WTC11 (cell line): ENCODE results near the gene FPR3. TPM values are rescaled to one million over a fixed set of nuclear protein-coding genes. Genes with fewer than 3 reads are reported as not detected.

Source experiments
- ATAC-seq: fragments of 200-7000 bp; cut with Tn5 transposase; 2 replicates; pipeline ENCODE4 v1.10.0; 2021; ENCODE audit warnings: mild to moderate bottlenecking, moderate library complexity
- Bru-seq: library from RNA; stranded (reverse); fragments of 400-500 nt; gene quantifications from one replicate; lab custom pipeline; 2021; lab: Mats Ljungman, UMichigan
- CTCF ChIA-PET: fragments of 300-600 bp; sonication (Branson Sonifier 250); formaldehyde crosslinking; loops from one replicate; lab custom pipeline; 2021; ENCODE audit warnings: antibody characterized with exemption; lab: Charles Lee
- POLR2A ChIA-PET: fragments of 350-600 bp; sonication (Branson Sonifier 250); formaldehyde crosslinking; loops from one replicate; lab custom pipeline; 2021; ENCODE audit warnings: antibody characterized with exemption; lab: Charles Lee
- DNase-seq: peaks from one replicate; pipeline ENCODE4 v3.0.0; 2021; ENCODE audit warnings: low spot score
- H3K27ac Mint-ChIP-seq: 2 replicates; pipeline ENCODE4 v1.8.0; 2021; ENCODE audit warnings: mixed read lengths
- H3K27me3 Mint-ChIP-seq: 2 replicates; pipeline ENCODE4 v1.8.0; 2021; ENCODE audit warnings: low read depth, mild to moderate bottlenecking, moderate library complexity, mixed read lengths
- H3K36me3 Mint-ChIP-seq: 2 replicates; pipeline ENCODE4 v1.8.0; 2021; ENCODE audit warnings: mixed read lengths
- H3K4me1 Mint-ChIP-seq: 2 replicates; pipeline ENCODE4 v1.8.0; 2022; ENCODE audit warnings: mixed read lengths
- H3K4me3 Mint-ChIP-seq: 2 replicates; pipeline ENCODE4 v1.8.0; 2021; ENCODE audit warnings: mild to moderate bottlenecking, moderate library complexity, mixed read lengths
- H3K9me3 Mint-ChIP-seq: 2 replicates; pipeline ENCODE4 v1.8.0; 2021; ENCODE audit warnings: mixed read lengths
- AR ChIP-seq: fragments of 250-450 bp; sonication (Bioruptor Pico); IDR thresholded peaks from 2 replicates; pipeline ENCODE4 v1.9.0; 2021; ENCODE audit warnings: mild to moderate bottlenecking
- ATF1 ChIP-seq: sonication (generic); formaldehyde crosslinking; IDR thresholded peaks from 2 replicates; pipeline ENCODE4 v1.8.1; 2023; ENCODE audit warnings: mild to moderate bottlenecking, moderate library complexity, missing genetic modification reagents
- CBFB ChIP-seq: sonication (generic); formaldehyde crosslinking; IDR thresholded peaks from 2 replicates; pipeline ENCODE4 v1.8.1; 2022; ENCODE audit warnings: mild to moderate bottlenecking, low read depth, missing genetic modification reagents
- CDX4 ChIP-seq: fragments of 250-450 bp; sonication (Bioruptor Pico); IDR thresholded peaks from 2 replicates; pipeline ENCODE4 v1.9.0; 2021; ENCODE audit warnings: moderate library complexity, mild to moderate bottlenecking, inconsistent platforms, borderline replicate concordance
- CREM ChIP-seq: sonication (generic); formaldehyde crosslinking; IDR thresholded peaks from 2 replicates; pipeline ENCODE4 v1.8.1; 2022; ENCODE audit warnings: mild to moderate bottlenecking, missing genetic modification reagents, moderate library complexity
- E2F5 ChIP-seq: sonication (generic); formaldehyde crosslinking; IDR thresholded peaks from 2 replicates; pipeline ENCODE4 v1.8.1; 2022; ENCODE audit warnings: mild to moderate bottlenecking, moderate library complexity, missing genetic modification reagents
- EMX1 ChIP-seq: fragments of 250-450 bp; sonication (Bioruptor Pico); IDR thresholded peaks from 2 replicates; pipeline ENCODE4 v1.8.0; 2021; ENCODE audit warnings: mild to moderate bottlenecking
- FOXK1 ChIP-seq: sonication (generic); formaldehyde crosslinking; IDR thresholded peaks from 2 replicates; pipeline ENCODE4 v1.8.0; 2022; ENCODE audit warnings: mild to moderate bottlenecking, moderate library complexity, missing genetic modification reagents
- GABPB1 ChIP-seq: sonication (generic); formaldehyde crosslinking; IDR thresholded peaks from 2 replicates; pipeline ENCODE4 v1.8.1; 2023; ENCODE audit warnings: mild to moderate bottlenecking, missing genetic modification reagents
- GTF2I ChIP-seq: fragments of 250-450 bp; sonication (Bioruptor Pico); conservative IDR thresholded peaks from 2 replicates; pipeline ENCODE4 v1.4.0; 2021; ENCODE audit warnings: mild to moderate bottlenecking
- IRF2 ChIP-seq: sonication (generic); formaldehyde crosslinking; IDR thresholded peaks from 2 replicates; pipeline ENCODE4 v1.8.0; 2022; ENCODE audit warnings: low read depth, missing genetic modification reagents, borderline replicate concordance
- NFATC4 ChIP-seq: fragments of 250-450 bp; sonication (Bioruptor Pico); IDR thresholded peaks from 2 replicates; pipeline ENCODE4 v1.9.0; 2021; ENCODE audit warnings: mild to moderate bottlenecking
- NR3C1 ChIP-seq: sonication (generic); formaldehyde crosslinking; conservative IDR thresholded peaks from 2 replicates; pipeline ENCODE4 v1.8.1; 2023; ENCODE audit warnings: low read depth, mild to moderate bottlenecking, missing genetic modification reagents
- SP1 ChIP-seq: sonication (generic); formaldehyde crosslinking; conservative IDR thresholded peaks from 2 replicates; pipeline ENCODE4 v1.8.1; 2022; ENCODE audit warnings: missing genetic modification reagents
- USF1 ChIP-seq: sonication (generic); formaldehyde crosslinking; IDR thresholded peaks from 2 replicates; pipeline ENCODE4 v1.8.0; 2022; ENCODE audit warnings: mild to moderate bottlenecking, missing genetic modification reagents
- ZBTB21 ChIP-seq: sonication (generic); formaldehyde crosslinking; IDR thresholded peaks from 2 replicates; pipeline ENCODE4 v1.8.1; 2023; ENCODE audit warnings: mild to moderate bottlenecking, missing genetic modification reagents, borderline replicate concordance
- ZBTB43 ChIP-seq: sonication (generic); formaldehyde crosslinking; IDR thresholded peaks from 2 replicates; pipeline ENCODE4 v1.8.1; 2023; ENCODE audit warnings: mild to moderate bottlenecking, missing genetic modification reagents
- ZNF121 ChIP-seq: sonication (generic); formaldehyde crosslinking; IDR thresholded peaks from 2 replicates; pipeline ENCODE4 v1.8.0; 2023; ENCODE audit warnings: missing genetic modification reagents
- ZNF232 ChIP-seq: sonication (generic); formaldehyde crosslinking; IDR thresholded peaks from 2 replicates; pipeline ENCODE4 v1.8.0; 2022; ENCODE audit warnings: mild to moderate bottlenecking, missing genetic modification reagents
- ZNF317 ChIP-seq: sonication (generic); formaldehyde crosslinking; IDR thresholded peaks from 2 replicates; pipeline ENCODE4 v1.8.1; 2023; ENCODE audit warnings: low read depth, mild to moderate bottlenecking, moderate library complexity, missing genetic modification reagents, borderline replicate concordance
- ZNF416 ChIP-seq: fragments of 250-450 bp; sonication (Bioruptor Pico); IDR thresholded peaks from 2 replicates; pipeline ENCODE4 v1.9.0; 2021; ENCODE audit warnings: mild to moderate bottlenecking, inconsistent platforms
- long read RNA-seq, 3 experiments: library from RNA in 1 of 3; library from capped mRNA in 1 of 3; library from polyadenylated mRNA in 1 of 3; unstranded in 2 of 3; stranded (forward) in 1 of 3; transcript quantifications; one replicate each; pipeline ENCODE4 v2.0.0, GENCODE V29; 2021
- total RNA-seq: library from RNA; stranded (reverse); gene quantifications from 3 replicates; pipeline ENCODE4 v1.2.3, GENCODE V29; 2021

The FPR3 gene
- not detected in 3 replicates for total RNA-seq
- percentile 3 among the genes with signal in this experiment for Bru-seq, nascent RNA
- long read RNA-seq, experiment 1 = 0 reads
- long read RNA-seq, experiment 2 = 0 reads
- long read RNA-seq, experiment 3 = 0 reads

- CTCF ChIA-PET = interaction anchor here (1.1 kb wide), 1 partner anchor 17 kb away, joined by 4 read pairs; no protein-coding TSS in a partner anchor
- Mint-ChIP-seq H3K4me3 (no peak within 1 kb of the TSS), H3K27me3 (peaks cover 7% of the 10 kb centered on the region), H3K36me3 (peaks cover 3% of the 10 kb centered on the region; the same call in 1 of the 2 replicates), H3K9me3 (peaks cover 25% of the 10 kb centered on the region), H3K27ac (no peak within 1 kb of the TSS), H3K4me1 (no peaks in the 10 kb centered on the region)
- no peak for TF ChIP-seq CDX4 (CRISPR knock-in tag)
- no peak for TF ChIP-seq ZNF317 (CRISPR knock-in tag)
- TF ChIP-seq SP1 = no peak
- TF ChIP-seq GTF2I (CRISPR knock-in tag) = no peak
- no peak for TF ChIP-seq AR (CRISPR knock-in tag)
- TF ChIP-seq ZNF232 (CRISPR knock-in tag) = no peak
- TF ChIP-seq ATF1 (CRISPR knock-in tag) = no peak
- TF ChIP-seq FOXK1 (CRISPR knock-in tag) = no peak
- TF ChIP-seq ZNF121 (CRISPR knock-in tag) = no peak
- TF ChIP-seq GABPB1 (CRISPR knock-in tag) = no peak
- TF ChIP-seq ZBTB21 (CRISPR knock-in tag) = no peak
- TF ChIP-seq USF1 (CRISPR knock-in tag) = no peak
- TF ChIP-seq NR3C1 (CRISPR knock-in tag) = no peak
- TF ChIP-seq ZNF416 (CRISPR knock-in tag) = no peak
- TF ChIP-seq CBFB = no peak
- TF ChIP-seq ZBTB43 (CRISPR knock-in tag) = no peak
- TF ChIP-seq EMX1 (CRISPR knock-in tag) = no peak
- TF ChIP-seq CREM (CRISPR knock-in tag) = no peak
- TF ChIP-seq E2F5 (CRISPR knock-in tag) = no peak
- ATAC-seq (no peak), DNase-seq (no peak)
- POLR2A ChIA-PET = no interaction called here
Observed at GRCh38 chr19:51794885-51795490, at the start of gene FPR3. Gene FPR3, plus strand, starts transcription at chr19:51795157. Its CDS starts 28,592 bp downstream, at chr19:51823749.

GRCh38 chr19:51746731-51747130 is 48.2 kb upstream of the FPR3 start:
- H3K27me3 Mint-ChIP-seq = peaks cover 3% of the 10 kb centered on the region
- POLR2A ChIA-PET = no interaction called here
- no peak overlapping the region for H3K4me3 Mint-ChIP-seq
- DNase-seq (no peak), ATAC-seq (no peak)
- H3K27ac Mint-ChIP-seq = no peak overlapping the region
- peaks cover 2% of the 10 kb centered on the region; the same call in 1 of the 2 replicates for H3K4me1 Mint-ChIP-seq
- H3K36me3 Mint-ChIP-seq = no peaks in the 10 kb centered on the region
- no peaks in the 10 kb centered on the region; the same call in 1 of the 2 replicates for H3K9me3 Mint-ChIP-seq
- CTCF ChIA-PET = interaction anchor here (0.6 to 1.4 kb wide), 2 partner anchors 86 to 652 kb away, joined by 3 read pairs; no protein-coding TSS in a partner anchor
- TF ChIP-seq NFATC4 (CRISPR knock-in tag) = no peak
- no peak for TF ChIP-seq IRF2 (CRISPR knock-in tag)
